Astrocyte (in vitro differentiated cells and primary cell): Measurements from ENCODE around the gene DOP1A. TPM values are rescaled to one million over a fixed set of nuclear protein-coding genes. Genes with fewer than 3 reads are reported as not detected.

Experiments
- DNase-seq: peaks from one replicate; pipeline ENCODE4 v3.0.0-alpha.2; 2010; ENCODE audit warnings: low read depth
- FAIRE-seq: peaks from 2 replicates; lab custom pipeline; 2011; peaks lifted over from hg19 to GRCh38; lab: Jason Lieb, UNC
- H2AFZ ChIP-seq: 2 replicates; pipeline ENCODE4 v1.6.0; 2012; ENCODE audit warnings: low read depth, low read length, inconsistent platforms
- H3K27ac ChIP-seq: 2 replicates; pipeline ENCODE4 v1.5.1; 2011; ENCODE audit warnings: low read depth, low read length, inconsistent platforms
- H3K27me3 ChIP-seq: 2 replicates; pipeline ENCODE4 v1.6.0; 2011; ENCODE audit warnings: low read length, inconsistent platforms; ENCODE audit not compliant: insufficient read depth
- H3K36me3 ChIP-seq: 2 replicates; pipeline ENCODE4 v1.5.1; 2011; ENCODE audit warnings: low read length, inconsistent platforms; ENCODE audit not compliant: insufficient read depth
- H3K4me1 ChIP-seq: 2 replicates; pipeline ENCODE4 v1.5.1; 2011; ENCODE audit warnings: low read length, inconsistent platforms; ENCODE audit not compliant: insufficient read depth
- H3K4me2 ChIP-seq: 2 replicates; pipeline ENCODE4 v1.6.0; 2012; ENCODE audit warnings: low read length, inconsistent platforms
- H3K4me3 ChIP-seq: 2 replicates; pipeline ENCODE4 v1.5.1; 2011; ENCODE audit warnings: low read depth, mild to moderate bottlenecking, low read length, inconsistent platforms; ENCODE audit not compliant: insufficient read depth
- H3K79me2 ChIP-seq: 2 replicates; pipeline ENCODE4 v1.6.0; 2012; ENCODE audit warnings: mild to moderate bottlenecking, low read length, inconsistent platforms; ENCODE audit not compliant: insufficient read depth
- H3K9ac ChIP-seq: 2 replicates; pipeline ENCODE4 v1.6.0; 2012; ENCODE audit warnings: mild to moderate bottlenecking, low read length, inconsistent platforms
- H3K9me3 ChIP-seq: 2 replicates; pipeline ENCODE4 v1.5.1; 2012; ENCODE audit warnings: low read depth, mild to moderate bottlenecking, low read length, inconsistent platforms; ENCODE audit not compliant: insufficient read depth
- H4K20me1 ChIP-seq: 2 replicates; pipeline ENCODE4 v1.6.0; 2012; ENCODE audit warnings: low read length, inconsistent platforms; ENCODE audit not compliant: insufficient read depth
- H3K27ac Mint-ChIP-seq: one replicate; pipeline ENCODE4 v1.8.0; 2021; ENCODE audit warnings: mild to moderate bottlenecking, mixed read lengths; ENCODE audit not compliant: unreplicated experiment
- H3K27me3 Mint-ChIP-seq: one replicate; pipeline ENCODE4 v1.8.0; 2021; ENCODE audit warnings: low read depth, mixed read lengths; ENCODE audit not compliant: unreplicated experiment
- H3K36me3 Mint-ChIP-seq: one replicate; pipeline ENCODE4 v1.8.0; 2021; ENCODE audit warnings: low read depth, mixed read lengths; ENCODE audit not compliant: unreplicated experiment
- H3K4me1 Mint-ChIP-seq: one replicate; pipeline ENCODE4 v1.8.0; 2021; ENCODE audit warnings: low read depth, mixed read lengths; ENCODE audit not compliant: unreplicated experiment
- H3K4me3 Mint-ChIP-seq: one replicate; pipeline ENCODE4 v1.8.0; 2021; ENCODE audit warnings: mild to moderate bottlenecking, moderate library complexity, mixed read lengths; ENCODE audit not compliant: unreplicated experiment
- H3K9me3 Mint-ChIP-seq: one replicate; pipeline ENCODE4 v1.8.0; 2021; ENCODE audit warnings: mild to moderate bottlenecking, mixed read lengths; ENCODE audit not compliant: unreplicated experiment
- CTCF ChIP-seq: IDR thresholded peaks from 2 replicates; pipeline ENCODE4 v1.5.1; 2011; ENCODE audit warnings: low read depth, mild to moderate bottlenecking, inconsistent platforms, low read length, moderate library complexity; ENCODE audit not compliant: insufficient read depth
- EZH2 ChIP-seq: IDR thresholded peaks from 2 replicates; pipeline ENCODE4 v1.6.1; 2012; ENCODE audit warnings: mild to moderate bottlenecking, low read length, inconsistent platforms; ENCODE audit not compliant: insufficient read depth
- total RNA-seq: library from RNA; stranded (reverse); gene quantifications from 2 replicates; pipeline ENCODE4 v1.2.1, GENCODE V29; 2021

The DOP1A gene
- total RNA-seq, 1 donor from 2014 or later, result 14.2 TPM

- H3K9me3 ChIP-seq, result no peaks in the 10 kb centered on the region
- Mint-ChIP-seq H3K9me3 (no peaks in the 10 kb centered on the region), H3K4me3 (no peak overlapping the region), H3K36me3 (peaks cover 8% of the 10 kb centered on the region), H3K27me3 (no peaks in the 10 kb centered on the region), H3K4me1 (peaks cover 32% of the 10 kb centered on the region), H3K27ac (no peak overlapping the region)
- H3K27me3 ChIP-seq, result no peaks in the 10 kb centered on the region
- H3K4me1 ChIP-seq, result peaks cover 23% of the 10 kb centered on the region
- no peak overlapping the region for H3K9ac ChIP-seq
- peaks cover under 1% of the 10 kb centered on the region for H3K79me2 ChIP-seq
- FAIRE-seq (no peak), DNase-seq (peak; percentile 8)
- H4K20me1 ChIP-seq, result peaks cover 5% of the 10 kb centered on the region
- H3K4me3 ChIP-seq, result no peak overlapping the region
- no peak overlapping the region for H2AFZ ChIP-seq
- H3K27ac ChIP-seq, result peak overlapping the region; percentile 44
- peaks cover 9% of the 10 kb centered on the region for H3K36me3 ChIP-seq
- H3K4me2 ChIP-seq, result peak overlapping the region; percentile 74
- TF ChIP-seq CTCF (no peak), EZH2 (no peak)
These were observed 131.8 kb downstream of the DOP1A start for GRCh38 chr6:83199173-83199862.

GRCh38 chr6:83199863-83200225 is 132.4 kb downstream of the DOP1A start:
- peak; percentile 59 for FAIRE-seq
- no peak for TF ChIP-seq CTCF
- no peak for TF ChIP-seq EZH2
- no peak overlapping the region for H3K27ac Mint-ChIP-seq

GRCh38 chr6:83202031-83202430 is 134.6 kb downstream of the DOP1A start:
- no peaks in the 10 kb centered on the region for H4K20me1 ChIP-seq
- Mint-ChIP-seq H3K36me3 (peaks cover 3% of the 10 kb centered on the region), H3K27me3 (no peaks in the 10 kb centered on the region), H3K27ac (no peak overlapping the region), H3K4me1 (peaks cover 30% of the 10 kb centered on the region), H3K4me3 (no peak overlapping the region), H3K9me3 (no peaks in the 10 kb centered on the region)
- H2AFZ ChIP-seq, result no peak overlapping the region
- H3K27me3 ChIP-seq, result no peaks in the 10 kb centered on the region
- no peak for FAIRE-seq
- no peak overlapping the region for H3K4me3 ChIP-seq
- H3K27ac ChIP-seq, result no peak overlapping the region
- no peak for DNase-seq
- TF ChIP-seq EZH2, result no peak
- no peak for TF ChIP-seq CTCF
- H3K36me3 ChIP-seq, result no peaks in the 10 kb centered on the region
- H3K9me3 ChIP-seq, result no peaks in the 10 kb centered on the region
- no peak overlapping the region for H3K9ac ChIP-seq
- no peak overlapping the region for H3K4me2 ChIP-seq
- no peaks in the 10 kb centered on the region for H3K79me2 ChIP-seq
- H3K4me1 ChIP-seq, result peaks cover 22% of the 10 kb centered on the region

More at GRCh38 chr6:83199863-83200225, 132.4 kb downstream of the DOP1A start:
- Histone ChIP-seq H3K27ac (peak overlapping the region; percentile 44), H3K36me3 (peaks cover 9% of the 10 kb centered on the region), H3K4me3 (no peak overlapping the region), H3K4me1 (peaks cover 22% of the 10 kb centered on the region), H3K9me3 (no peaks in the 10 kb centered on the region), H3K9ac (no peak overlapping the region), H3K4me2 (peak overlapping the region; percentile 34), H3K27me3 (no peaks in the 10 kb centered on the region), H2AFZ (no peak overlapping the region), H4K20me1 (peaks cover 3% of the 10 kb centered on the region), H3K79me2 (no peaks in the 10 kb centered on the region)
- Mint-ChIP-seq H3K4me3 (no peak overlapping the region), H3K36me3 (peaks cover 7% of the 10 kb centered on the region), H3K27me3 (no peaks in the 10 kb centered on the region), H3K9me3 (no peaks in the 10 kb centered on the region), H3K4me1 (peaks cover 29% of the 10 kb centered on the region)
- peak; percentile 81 for DNase-seq
